HG03565 (cell line): ENCODE measurements around the gene FMO4.
"Not testable (repeated sequence)": the region's sequence is repeated elsewhere in the genome, so short reads cannot be mapped to it uniquely, and the experiment has no call there.

Experiments used
- ATAC-seq: cut with Tn5 transposase; IDR thresholded peaks from one replicate; pipeline ENCODE4 v1.9.1; 2021; ENCODE audit warnings: mild to moderate bottlenecking, moderate library complexity; ENCODE audit not compliant: unreplicated experiment

Gene FMO4

DNA sequence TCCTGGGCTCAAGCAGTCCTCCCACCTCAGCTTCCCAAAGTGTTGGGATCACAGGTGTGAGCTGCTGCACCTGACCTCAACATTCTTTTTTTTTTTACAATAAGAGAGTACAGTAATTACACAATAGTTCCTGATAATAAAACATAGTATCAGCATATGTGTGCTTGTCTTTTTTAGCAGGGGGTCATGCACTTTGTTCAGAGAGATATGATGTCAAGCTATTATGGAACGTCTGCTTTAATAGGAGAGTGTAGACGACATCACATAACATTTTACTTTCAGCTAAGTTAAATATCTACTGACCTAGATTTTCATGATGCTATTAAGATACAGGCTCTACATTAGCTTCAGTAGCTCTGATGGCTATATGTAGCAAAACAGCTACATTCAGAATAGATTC, 70.5 kb downstream of the FMO4 start:
- ATAC-seq, result no peak

GRCh38 chr1:171389171-171389570, 75.2 kb downstream of the FMO4 start:
- no peak for ATAC-seq

DNA sequence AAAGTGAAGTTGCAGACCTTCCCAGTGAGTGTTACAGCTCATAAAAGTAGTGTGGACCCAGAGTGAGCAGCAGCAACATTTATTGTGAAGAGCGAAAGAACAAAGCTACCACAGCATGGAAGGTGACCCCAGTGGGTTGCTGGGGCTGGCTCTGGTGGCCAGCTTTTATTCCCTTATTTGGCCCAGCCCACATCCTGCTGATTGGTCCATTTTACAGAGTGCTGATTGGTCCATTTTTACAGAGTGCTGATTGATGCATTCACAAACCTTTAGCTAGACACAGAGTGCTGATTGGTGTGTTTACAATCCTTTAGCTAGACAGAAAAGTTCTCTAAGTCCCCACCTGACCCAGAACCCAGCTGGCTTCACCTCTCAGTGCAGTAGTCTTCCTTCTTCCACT, 76.8 kb downstream of the FMO4 start:
- not testable (repeated sequence) for ATAC-seq
